Thyroid gland (tissue), 4 donors: ENCODE data around the gene ZNF185. TPM values are rescaled to one million over a fixed set of nuclear protein-coding genes. Genes with fewer than 3 reads are reported as not detected.

Experiments used
- DNase-seq, 2 donors: peaks; one replicate each; pipeline ENCODE4 v3.0.0-alpha.2; 2019
- H3K27ac ChIP-seq, 3 donors: fragments of 200-600 bp; sonication (generic); 1 replicate in 2 of 3; 2 replicates in 1 of 3; pipeline ENCODE4 v1.5.1; 2016 to 2019; ENCODE audit warnings: mild to moderate bottlenecking in 1 of 3, moderate library complexity in 1 of 3
- H3K27me3 ChIP-seq: fragments of 200-600 bp; sonication (generic); one replicate; pipeline ENCODE4 v1.5.1; 2019
- H3K36me3 ChIP-seq, 2 donors: fragments of 200-600 bp; sonication (generic); one replicate each; pipeline ENCODE4 v1.5.1; 2016 to 2019
- H3K4me1 ChIP-seq, 2 donors: fragments of 200-600 bp; sonication (generic); one replicate each; pipeline ENCODE4 v1.5.1; 2017 to 2019
- H3K4me3 ChIP-seq, 3 donors: fragments of 200-600 bp; sonication (generic); replicated peaks in 1 of 3; 1 replicate in 2 of 3; 2 replicates in 1 of 3; pipeline ENCODE4 v1.5.1; 2016; ENCODE audit warnings: mild to moderate bottlenecking in 1 of 3
- H3K9me3 ChIP-seq: fragments of 200-600 bp; sonication (generic); one replicate; pipeline ENCODE4 v1.5.1; 2017
- CTCF ChIP-seq, 6 experiments: fragments of 200-600 bp in 3 of 6; fragments of 450-650 bp in 3 of 6; sonication (generic) in 3 of 6; IDR thresholded peaks; one replicate each; pipeline ENCODE4 v1.5.1; 2016 to 2019; ENCODE audit warnings: antibody characterized with exemption in 6 of 6, mild to moderate bottlenecking in 2 of 6, inconsistent platforms in 1 of 6, moderate library complexity in 1 of 6
- POLR2A ChIP-seq, 2 donors: fragments of 450-650 bp; IDR thresholded peaks; one replicate each; pipeline ENCODE4 v1.6.1; 2017; ENCODE audit warnings: antibody characterized with exemption in 2 of 2, mild to moderate bottlenecking in 2 of 2, moderate library complexity in 1 of 2
- WGBS, 2 donors: methylation state at CpG; one replicate each; pipeline ENCODE4 v1.1.5; 2017; 5-methylcytosine and 5-hydroxymethylcytosine counted together
- intact Hi-C: fragments of 100-400 bp; cut with DNase I; formaldehyde crosslinking; loops from one replicate; pipeline ENCODE4 v1.15.1; 2023
- total RNA-seq, 4 donors: library from RNA; depleted of rRNA; stranded (reverse); fragments of >200 nt; gene quantifications; one replicate each; pipeline ENCODE4 v1.2.3, GENCODE V29; 2016

The ZNF185 gene
- total RNA-seq, 4 donors from 2014 or later: 23.2 to 70.4 (median 39.0) TPM

GRCh38 chrX:152884171-152884570 is 13.7 kb upstream of the ZNF185 start:
- 70 to 100% methylated on average over 2 to 5 of the region's 6 CpGs for WGBS, 2 donors
- Histone ChIP-seq H3K36me3 (no peaks in the 10 kb centered on the region), H3K4me3 (no peak overlapping the region), H3K27me3 (no peaks in the 10 kb centered on the region), H3K4me1 (no peaks in the 10 kb centered on the region), H3K27ac (no peak overlapping the region), H3K9me3 (no peaks in the 10 kb centered on the region)
- intact Hi-C loops: no loop called here
- TF ChIP-seq POLR2A (IDR thresholded peaks at IDR 0.05) (no peak), CTCF (IDR thresholded peaks at IDR 0.05) (no peak)
- DNase-seq: no peak

DNA sequence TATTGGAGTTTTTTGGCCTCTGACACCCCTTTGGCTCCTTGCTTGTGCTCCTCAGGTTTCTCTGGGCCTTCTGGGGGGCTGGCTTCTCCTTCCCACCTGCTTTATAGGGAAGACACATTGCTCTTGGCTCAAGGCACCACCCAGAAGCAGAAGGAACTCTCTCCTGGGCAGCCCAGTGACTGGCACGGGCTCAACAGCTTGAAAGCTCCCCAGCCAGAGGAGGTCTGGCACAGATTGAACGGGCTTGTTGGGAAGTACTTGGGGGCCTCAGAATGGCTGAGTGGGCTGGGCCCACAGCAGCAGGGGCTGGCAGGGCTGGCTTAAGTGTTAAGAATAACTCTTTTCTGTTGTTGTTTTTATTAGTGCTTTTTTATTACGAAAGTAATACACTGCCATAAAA is 11.2 kb upstream of the ZNF185 start:
- Histone ChIP-seq H3K27ac (no peak overlapping the region), H3K36me3 (no peaks in the 10 kb centered on the region), H3K27me3 (no peaks in the 10 kb centered on the region), H3K4me3 (no peak overlapping the region), H3K4me1 (no peaks in the 10 kb centered on the region), H3K9me3 (no peaks in the 10 kb centered on the region)
- intact Hi-C loops: no loop called here
- DNase-seq: peak; percentile 63 to 66
- TF ChIP-seq CTCF (IDR thresholded peaks at IDR 0.05) (no peak), POLR2A (IDR thresholded peaks at IDR 0.05) (no peak)
- WGBS, 2 donors: 13 to 22% methylated on average over 2 to 3 of the region's 3 CpGs

DNA sequence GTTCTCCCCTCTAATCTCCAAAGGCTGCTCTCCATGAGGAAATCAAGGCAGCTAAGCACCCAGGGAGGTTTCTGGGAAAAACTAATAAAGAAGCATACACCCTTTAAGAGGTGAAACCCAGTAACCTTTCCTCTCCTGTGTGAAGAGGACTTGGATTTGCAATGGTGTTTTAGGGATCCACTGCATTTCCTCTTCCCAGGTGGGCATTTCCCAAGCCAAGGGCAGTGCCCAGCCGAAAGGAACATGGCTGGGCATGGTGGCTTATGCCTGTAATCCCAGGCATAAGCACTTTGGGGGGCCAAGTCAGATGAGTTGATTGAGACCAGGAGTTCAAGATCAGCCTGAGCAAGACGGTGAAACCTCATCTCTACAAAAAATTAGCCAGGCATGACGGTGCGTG is 5.4 kb upstream of the ZNF185 start:
- no peak overlapping the region for H3K27ac ChIP-seq
- no peak for DNase-seq
- WGBS, 2 donors: 82 to 93% methylated on average over 3 to 4 of the region's 4 CpGs
- TF ChIP-seq CTCF (IDR thresholded peaks at IDR 0.05) (no peak), POLR2A (IDR thresholded peaks at IDR 0.05) (no peak)
- no peaks in the 10 kb centered on the region for H3K4me1 ChIP-seq
- H3K4me3 ChIP-seq: no peak overlapping the region
- H3K27me3 ChIP-seq: no peaks in the 10 kb centered on the region
- intact Hi-C loops: no loop called here
- H3K9me3 ChIP-seq: no peaks in the 10 kb centered on the region
- H3K36me3 ChIP-seq: no peaks in the 10 kb centered on the region

DNA sequence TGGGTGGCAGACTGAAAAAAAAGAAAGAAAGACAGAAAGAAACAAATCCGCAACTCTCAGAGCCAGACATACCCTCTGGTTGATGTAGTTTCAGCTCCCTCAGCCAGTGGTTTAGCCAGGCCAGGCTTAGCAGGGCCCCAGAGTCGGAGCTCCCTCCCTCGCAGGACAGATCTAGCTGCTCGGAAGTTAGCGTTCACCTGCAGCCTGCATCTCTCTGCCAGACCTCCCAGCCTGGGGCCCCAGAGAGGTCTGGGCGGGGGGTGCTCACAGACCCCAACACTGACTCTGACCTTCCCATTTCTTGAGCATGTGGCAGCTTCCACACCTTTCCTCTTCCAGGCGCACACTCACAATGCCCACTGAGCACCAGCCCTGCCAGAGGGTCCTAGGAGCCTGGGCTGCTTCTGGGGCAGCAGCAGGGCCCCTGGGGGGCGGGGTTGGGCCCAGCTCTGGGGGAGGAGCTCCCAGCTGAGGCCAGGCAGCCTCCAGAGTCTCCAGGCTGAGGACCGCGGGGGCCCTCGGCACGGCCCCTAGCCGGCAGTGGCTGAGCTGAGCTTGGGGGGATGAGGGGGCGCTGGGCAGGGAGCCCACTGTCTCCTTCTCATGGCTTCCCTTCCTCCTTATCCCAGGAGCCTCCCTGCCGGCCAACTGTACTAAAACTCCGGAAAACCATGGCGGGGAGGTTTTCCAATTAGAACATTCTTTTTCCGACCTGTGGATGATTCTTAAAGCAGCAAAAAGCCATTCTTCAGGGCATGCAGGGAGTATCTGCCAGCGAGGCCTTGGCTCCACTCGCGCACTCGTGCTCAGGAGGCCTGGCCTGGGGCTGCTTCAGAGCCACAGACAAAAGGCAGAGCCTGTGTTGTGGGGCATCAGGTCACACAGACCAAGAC is 4.6 kb upstream of the ZNF185 start:
- no peaks in the 10 kb centered on the region for H3K4me1 ChIP-seq
- no peak for TF ChIP-seq CTCF (IDR thresholded peaks at IDR 0.05)
- TF ChIP-seq POLR2A (IDR thresholded peaks at IDR 0.05): no peak
- WGBS, 2 donors: 83 to 93% methylated on average over 10 to 14 of the region's 22 CpGs
- H3K36me3 ChIP-seq: no peaks in the 10 kb centered on the region
- H3K27me3 ChIP-seq: no peaks in the 10 kb centered on the region
- intact Hi-C loops: no loop called here
- no peak for DNase-seq
- no peak overlapping the region for H3K27ac ChIP-seq
- no peaks in the 10 kb centered on the region for H3K9me3 ChIP-seq
- no peak overlapping the region for H3K4me3 ChIP-seq

DNA sequence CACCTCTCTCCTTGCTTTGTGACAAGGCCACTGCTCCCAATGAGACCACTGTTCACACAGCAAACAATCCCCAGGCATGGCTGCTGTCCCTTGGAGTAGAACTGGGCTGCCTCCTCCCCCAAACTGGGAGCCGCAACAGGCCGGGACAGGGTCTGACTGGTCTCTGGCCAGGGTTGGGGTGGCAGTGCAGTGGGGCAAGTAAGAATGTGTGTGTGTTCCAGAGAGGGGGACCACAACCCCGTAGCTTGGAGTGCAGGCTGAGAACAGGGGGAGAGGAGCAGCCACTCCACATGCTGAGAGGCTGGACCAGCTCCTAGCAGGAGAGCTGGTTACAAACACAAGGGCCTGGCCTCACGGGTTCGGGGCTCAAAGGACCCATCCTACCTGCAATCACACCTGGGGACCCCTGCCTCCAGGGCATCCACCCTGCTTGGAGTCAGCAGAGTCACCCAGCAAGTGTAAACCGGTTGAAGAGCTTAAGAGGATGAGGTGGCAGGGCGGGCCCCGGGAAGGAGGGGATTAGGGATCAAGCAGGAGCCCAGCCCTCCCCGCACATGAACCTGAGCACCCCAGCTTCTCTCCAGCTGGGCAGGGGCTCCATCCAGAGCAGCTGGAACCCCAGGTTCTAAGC is 3.8 kb upstream of the ZNF185 start:
- no peak for TF ChIP-seq POLR2A (IDR thresholded peaks at IDR 0.05)
- TF ChIP-seq CTCF (IDR thresholded peaks at IDR 0.05): no peak
- Histone ChIP-seq H3K9me3 (no peaks in the 10 kb centered on the region), H3K4me1 (peaks cover 0 to 5% of the 10 kb centered on the region in 2 donors), H3K4me3 (no peak overlapping the region), H3K27ac (no peak overlapping the region), H3K27me3 (no peaks in the 10 kb centered on the region), H3K36me3 (no peaks in the 10 kb centered on the region)
- intact Hi-C loops: no loop called here
- no peak for DNase-seq
- WGBS, 2 donors: no CpG with 5 or more reads among the region's 9 CpGs
